IPS-NIHi7 (cell line): ENCODE results near the gene EGR4.

Experiments used
- DNase-seq: peaks from one replicate; pipeline ENCODE4 v3.0.0; 2012; ENCODE audit warnings: mixed read lengths; ENCODE audit errors: extremely low spot score

The EGR4 gene

GRCh38 chr2:73250872-73251846, 42.2 kb downstream of the EGR4 start:
- DNase-seq, result no peak

DNA sequence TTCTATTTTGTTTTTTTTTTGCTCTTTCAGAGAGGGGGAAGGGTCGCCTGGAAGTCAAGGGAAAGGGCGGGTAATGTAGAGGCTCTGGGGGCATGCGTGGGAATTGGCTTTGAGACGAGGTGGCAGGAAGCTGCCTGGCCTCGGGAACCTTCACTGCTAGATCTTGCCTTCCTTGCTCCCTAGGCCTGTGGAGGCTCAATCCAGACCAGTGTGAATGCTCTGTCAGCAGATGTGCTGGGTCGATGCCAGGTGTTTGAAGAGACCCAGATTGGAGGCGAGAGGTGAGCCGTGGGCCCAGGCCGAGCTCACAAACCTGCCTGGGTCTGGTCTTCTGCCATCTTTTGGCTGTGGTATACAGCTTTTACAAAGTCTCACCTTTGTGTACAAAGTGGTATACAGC, 43.7 kb downstream of the EGR4 start:
- DNase-seq, result no peak

DNA sequence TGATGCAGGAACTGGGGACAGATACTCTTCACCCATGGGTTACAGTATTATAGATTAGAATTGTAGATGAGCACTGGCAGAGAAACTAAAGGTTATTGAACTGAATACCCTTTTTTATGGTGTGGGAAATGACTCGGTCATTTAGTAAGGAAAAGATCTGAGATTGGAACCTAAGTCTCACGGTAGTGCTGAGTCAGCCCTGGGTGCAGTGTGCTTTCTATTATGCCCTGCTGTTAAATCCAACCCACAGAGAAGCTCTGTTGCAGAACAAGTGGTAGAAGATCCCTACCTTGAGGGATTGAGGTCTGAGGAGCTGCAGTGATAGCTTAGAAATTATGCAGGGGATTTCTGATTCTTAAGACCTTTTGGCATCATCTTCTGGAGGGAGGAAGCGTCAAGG, 46.5 kb downstream of the EGR4 start:
- DNase-seq, result no peak

GRCh38 chr2:73244580-73244979, 48.8 kb downstream of the EGR4 start:
- DNase-seq, result no peak

DNA sequence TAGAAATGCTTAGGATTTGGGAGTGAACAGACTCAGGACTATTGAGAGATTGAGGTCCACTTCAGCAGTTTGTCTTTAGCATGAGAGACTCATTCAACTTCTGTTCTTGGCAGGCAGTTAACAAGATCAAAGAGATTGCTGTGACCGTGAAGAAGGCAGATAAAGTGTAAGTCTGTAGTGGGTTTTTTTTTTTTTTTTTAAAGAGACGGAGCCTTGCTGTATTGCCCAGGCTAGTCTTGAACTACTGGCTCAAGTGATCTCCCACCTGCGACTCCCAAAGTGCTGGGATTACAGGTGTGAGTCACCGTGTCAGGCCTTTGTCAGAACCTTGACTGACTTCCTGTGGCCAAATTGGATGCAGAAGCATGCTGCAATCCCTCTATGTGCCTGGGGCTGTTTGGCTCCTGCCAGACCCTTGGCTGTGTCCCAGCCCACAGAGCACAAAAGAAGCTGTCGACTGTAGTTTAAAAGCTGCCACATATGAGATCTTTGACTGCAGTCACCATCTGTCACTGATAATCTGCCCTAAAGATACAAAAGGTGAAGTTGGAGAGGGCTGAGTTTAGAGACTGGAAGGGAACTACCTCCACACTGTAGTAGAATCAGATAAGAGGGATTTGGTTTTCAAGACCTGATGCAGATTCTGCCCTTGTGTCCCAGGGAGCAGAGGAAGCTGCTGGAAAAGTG, 49.3 kb downstream of the EGR4 start:
- no peak for DNase-seq
